HG03342 (cell line): ENCODE data around the gene CAV3.
"Not testable (repeated sequence)": the region's sequence is repeated elsewhere in the genome, so short reads cannot be mapped to it uniquely, and the experiment has no call there.

Source experiments
- ATAC-seq: cut with Tn5 transposase; IDR thresholded peaks from one replicate; pipeline ENCODE4 v1.9.1; 2021; ENCODE audit warnings: mild to moderate bottlenecking, moderate library complexity; ENCODE audit not compliant: unreplicated experiment

Gene CAV3

DNA sequence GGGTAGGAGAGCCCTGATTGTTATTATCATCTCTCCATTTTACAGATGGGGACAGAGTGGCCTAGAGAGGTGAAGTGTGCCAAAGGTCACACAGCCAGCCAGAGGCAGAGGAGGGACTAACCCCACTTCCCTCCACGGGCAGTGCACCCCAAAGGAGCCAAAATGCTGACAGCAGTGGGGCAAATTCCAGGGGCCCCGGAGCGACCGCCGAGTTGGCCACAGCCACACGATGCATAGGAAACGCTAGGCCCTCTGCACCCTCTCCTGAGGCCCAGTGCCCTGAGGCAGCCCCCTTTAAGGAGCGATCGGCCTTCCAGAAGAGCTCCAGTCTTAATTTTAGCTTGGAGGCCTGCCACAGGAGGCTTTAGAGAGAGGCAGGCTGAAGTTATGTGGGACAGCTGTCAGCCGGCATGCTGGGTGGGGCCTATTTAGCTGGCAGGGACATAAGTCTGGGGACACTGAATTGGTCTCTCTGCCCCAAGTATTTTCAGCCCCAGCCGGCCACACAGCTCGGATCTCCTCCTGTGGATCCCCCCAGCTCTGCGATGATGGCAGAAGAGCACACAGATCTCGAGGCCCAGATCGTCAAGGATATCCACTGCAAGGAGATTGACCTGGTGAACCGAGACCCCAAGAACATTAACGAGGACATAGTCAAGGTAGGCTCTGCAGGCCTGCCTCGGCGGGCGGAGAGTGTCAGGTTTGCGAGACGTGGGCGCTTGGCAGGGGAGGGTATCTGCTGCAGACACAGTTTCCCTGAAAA lies at the start of gene CAV3:
TSS of gene CAV3 (plus strand) at position 471 of the 763 bp plus-strand sequence. CDS start at position 546, 75 bp downstream.
- ATAC-seq, result no peak

DNA sequence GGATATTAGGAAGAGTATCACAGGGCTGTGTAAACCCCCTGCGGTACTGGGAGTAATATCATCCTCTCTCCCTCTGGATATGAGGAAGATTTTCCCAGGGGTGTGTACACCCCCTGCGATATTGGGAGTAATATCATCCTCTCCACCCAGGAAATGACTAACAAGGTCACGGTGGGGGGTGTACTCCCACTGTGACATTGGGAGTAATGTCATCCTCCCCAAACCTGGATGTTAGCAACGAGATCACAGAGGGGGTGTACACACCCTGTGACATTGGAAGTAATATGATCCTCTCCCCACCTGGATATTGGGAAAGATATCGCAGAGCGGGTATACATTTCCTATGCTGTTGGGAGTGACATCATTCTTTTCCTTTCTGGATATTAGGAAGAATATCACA lies 48.6 kb upstream of the CAV3 start:
- not testable (repeated sequence) for ATAC-seq

DNA sequence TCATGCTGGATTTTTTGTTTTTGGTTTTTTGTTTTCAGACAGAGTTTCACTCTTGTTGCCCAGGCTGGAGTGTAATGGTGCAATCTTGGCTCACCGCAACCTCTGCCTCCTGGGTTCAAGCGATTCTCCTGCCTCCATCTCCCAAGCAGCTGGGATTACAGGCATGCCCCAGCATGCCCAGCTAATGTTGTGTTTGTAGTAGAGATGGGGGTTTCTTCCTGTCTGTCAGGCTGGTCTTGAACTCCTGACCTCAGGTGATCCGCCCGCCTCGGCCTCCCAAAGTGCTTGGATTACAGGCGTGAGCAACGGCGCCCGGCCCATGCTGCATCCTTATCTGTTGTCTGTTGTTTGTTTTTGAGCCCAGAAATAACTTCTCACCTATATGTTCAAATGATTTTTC lies 42.3 kb upstream of the CAV3 start:
- ATAC-seq, result not testable (repeated sequence)

DNA sequence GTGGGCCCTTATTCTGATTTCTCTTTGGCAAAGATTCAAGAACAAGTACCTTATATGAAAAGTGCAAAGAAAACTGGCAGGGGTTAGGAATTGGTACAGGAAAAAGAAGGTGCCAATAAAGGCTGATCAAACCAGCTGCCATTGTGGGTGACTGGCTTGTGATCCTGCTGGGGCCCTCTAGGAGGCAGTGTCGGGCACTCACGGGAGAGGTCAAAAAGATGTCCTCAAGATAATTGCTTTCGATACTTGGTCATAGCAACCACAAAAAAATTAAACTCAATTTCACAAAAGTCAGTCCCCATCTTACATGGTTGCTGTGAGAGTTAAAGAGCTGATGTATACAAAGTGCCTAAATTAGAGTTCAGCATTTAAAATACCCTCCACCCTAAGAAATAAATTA lies 31.0 kb upstream of the CAV3 start:
- ATAC-seq, result peak; percentile 46

DNA sequence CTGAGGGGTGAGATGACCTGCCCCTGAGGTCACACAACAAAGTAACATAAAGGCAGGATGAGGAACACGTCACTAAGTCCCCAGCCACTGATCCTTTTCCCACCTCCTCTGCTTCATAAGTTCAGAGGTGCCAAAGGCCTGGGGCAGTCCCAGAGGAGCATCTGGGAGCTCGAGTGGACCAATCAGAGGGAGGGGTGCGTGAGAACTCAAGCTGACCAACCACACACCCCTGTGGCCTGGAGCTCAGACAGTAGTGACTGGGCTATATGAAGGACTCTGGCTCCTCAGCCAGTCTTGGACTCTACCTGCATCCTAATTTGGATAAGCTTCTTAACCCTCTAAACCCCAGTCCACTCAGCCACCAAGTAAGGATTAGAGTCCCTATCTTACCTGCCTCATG lies 28.0 kb upstream of the CAV3 start:
- no peak for ATAC-seq

DNA sequence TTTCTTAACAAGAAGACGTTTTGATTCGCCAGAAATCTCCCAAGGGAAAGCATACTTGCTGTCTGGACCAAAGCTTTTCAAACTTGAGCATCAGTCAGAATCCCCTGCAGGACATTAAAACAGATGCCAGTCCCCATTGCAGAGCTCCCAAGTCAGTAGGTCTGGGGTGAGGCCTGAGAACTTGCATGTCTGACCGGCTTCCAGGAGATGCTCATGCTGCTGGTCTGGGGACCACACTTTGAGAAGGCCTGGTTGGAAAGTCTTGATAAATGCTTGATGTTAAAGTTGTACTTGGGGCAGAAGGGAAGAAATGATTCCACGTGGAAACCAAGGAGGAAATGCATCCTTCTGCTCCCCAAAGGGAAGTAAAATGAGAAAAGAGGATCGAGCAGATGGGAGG lies 24.3 kb upstream of the CAV3 start:
- ATAC-seq, result no peak

DNA sequence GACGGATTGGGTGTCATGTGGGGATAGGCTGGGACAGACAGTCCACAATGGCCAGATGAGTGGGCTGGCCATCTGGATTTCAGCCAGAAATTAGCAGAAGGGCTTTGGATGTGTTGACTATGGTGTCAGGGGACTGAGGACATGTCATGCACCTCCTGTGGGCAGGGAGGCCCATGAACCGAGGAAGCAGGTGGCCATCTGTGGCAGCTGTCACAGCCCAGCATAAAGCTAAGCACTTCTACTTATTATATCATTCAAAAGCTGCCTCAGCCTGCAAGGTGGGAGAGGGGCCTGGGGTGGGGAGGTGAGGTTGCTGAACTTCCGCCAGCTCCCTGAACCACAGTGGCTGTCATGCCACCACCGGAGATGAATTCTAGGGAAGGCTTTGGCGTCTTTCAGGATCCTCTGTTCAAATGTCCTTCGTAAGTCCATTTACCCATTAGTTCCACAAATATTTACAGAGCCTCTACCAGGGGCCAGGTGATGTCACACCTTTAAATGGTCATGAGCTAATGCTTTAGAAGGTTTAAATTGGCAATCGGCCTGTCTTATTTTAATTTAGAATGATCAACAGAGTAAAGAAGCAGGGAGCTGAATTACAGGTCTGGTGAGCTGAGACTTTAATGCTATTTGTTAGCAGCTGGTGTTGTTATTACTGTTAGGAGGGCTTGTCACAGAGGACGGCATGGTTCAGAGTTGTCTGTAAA lies 23.6 kb upstream of the CAV3 start:
- no peak for ATAC-seq

DNA sequence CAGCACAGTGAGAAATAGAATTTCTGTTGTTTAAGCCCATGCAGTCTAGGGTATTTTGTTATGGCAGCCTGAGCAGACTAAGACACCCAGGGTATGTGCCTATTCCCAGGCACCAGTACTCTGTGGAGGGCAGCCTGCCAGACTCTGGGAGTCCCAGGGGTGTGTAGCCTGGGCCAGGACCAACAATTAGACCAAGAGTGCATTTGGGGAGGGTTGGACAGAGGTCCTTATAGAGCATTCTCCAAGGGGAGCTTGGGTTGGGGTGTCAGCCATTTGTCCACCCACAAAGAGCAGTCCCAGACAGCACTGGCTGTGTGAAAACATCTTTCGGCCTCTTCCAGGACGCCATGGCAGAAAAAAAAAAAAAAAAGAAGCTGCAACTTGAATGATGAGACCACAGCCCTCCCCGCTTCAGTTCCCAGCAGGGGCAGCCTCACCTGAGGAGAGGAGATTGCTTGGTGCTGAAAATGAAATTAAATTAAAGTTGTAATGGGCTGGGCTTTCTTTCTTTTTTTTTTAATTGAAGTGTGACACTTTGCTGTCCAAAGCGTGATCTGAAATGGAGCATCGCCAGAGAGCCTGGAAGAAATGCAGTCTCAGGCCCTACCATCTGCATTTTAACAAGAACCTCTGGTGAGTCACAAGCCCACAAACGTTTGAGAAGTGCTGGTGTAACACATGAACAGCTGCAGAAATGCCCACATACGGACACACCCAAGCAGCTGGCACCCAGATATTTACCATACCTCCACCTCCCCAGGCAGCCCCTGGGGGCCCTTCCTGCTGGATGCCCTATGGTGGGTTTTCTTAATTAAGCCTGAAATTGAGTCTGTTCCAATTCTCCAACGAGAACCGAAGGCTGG lies 21.3 kb upstream of the CAV3 start:
- ATAC-seq, result no peak

DNA sequence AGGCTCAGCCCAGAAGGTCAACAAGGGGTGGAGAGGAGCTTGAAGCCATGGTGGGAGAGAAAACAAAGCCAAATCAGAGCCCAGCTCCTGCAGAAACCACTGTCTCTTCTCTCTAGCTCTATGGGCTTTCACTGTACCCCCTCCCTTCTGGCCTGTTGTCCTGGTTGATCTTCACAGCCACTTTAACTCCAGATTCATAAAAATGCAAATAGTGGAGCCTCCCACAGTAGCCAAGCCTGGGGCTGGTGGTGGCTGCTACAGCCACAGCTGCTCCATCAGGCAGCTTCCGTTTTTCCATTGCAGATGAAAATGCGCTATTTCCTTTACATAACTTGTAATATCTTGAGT lies 20.7 kb upstream of the CAV3 start:
- no peak for ATAC-seq

DNA sequence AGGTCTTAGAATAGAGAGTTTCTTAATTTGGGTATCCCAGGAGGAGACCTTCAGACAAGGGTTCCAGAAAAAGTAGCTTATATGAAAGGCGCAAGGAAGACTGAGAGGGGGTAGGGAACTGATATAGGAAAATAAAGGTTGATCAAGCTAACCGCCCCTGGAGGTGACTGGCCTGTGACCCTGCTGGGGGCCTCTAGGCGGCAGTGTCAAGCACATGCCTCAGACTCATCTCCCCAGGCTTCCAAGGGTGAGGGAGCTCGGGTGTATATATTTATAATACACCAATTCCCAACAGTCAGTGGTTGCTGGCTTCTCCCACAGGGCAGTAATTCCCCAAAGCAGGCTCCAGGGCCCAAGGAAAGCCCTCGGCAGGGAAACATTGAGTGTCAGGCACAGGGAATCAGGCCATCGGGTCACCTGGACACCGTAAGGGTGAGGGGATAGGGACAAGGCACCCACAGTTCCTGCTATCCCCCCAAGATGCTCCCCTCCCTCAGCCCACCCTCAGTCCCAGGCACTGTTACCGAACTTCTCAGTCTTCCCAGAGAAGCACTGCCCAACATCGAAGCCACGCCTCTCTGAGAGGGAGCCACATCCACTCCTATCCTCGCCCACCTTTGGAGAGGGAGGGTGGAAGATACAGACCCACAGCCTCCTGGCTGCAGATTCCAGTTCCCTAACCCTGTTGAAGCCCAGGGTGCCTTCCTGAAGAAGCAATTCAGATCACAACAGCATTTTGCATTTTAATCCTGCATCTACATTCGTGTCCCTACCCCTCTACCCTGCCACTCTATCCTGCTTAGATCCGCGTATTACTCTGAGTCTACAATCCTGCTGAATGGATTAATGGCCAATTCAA lies 19.5 kb upstream of the CAV3 start:
- ATAC-seq, result no peak

DNA sequence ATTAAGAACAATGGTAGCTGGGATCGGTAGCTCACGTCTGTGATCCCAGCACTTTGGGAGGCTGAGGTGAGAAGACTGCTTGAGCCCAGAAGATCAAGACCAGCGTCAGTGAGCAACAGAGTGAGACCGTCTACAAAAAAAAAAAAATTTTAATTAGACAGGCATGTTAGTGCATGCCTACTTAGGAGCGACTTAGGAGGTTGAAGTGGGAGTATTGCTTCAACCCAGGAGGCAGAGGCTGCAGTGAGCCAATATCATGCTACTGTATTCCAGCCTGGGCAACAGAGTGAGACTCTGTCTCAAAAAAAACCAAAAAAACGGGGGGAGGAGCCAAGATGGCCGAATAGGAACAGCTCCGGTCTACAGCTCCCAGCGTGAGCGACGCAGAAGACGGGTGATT lies 17.8 kb upstream of the CAV3 start:
- not testable (repeated sequence) for ATAC-seq

DNA sequence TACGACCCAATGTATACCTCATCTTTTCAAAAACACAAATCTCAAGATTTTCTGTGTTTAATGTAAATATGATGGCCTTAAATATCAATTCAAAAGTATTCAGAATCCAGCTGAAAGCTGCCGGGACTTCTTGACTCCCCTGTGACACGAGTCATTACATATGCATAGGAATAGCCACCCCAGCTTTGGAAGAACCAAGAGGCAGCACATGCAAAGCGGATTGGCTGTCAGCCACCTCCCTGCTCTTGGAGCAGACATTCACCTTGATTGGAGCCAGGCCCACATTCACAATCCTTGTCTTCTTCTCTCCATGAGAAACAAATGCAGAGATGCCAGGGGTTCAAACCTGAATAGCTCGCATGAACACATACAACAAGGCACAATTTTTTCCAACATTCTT lies 10.8 kb upstream of the CAV3 start:
- ATAC-seq, result no peak

DNA sequence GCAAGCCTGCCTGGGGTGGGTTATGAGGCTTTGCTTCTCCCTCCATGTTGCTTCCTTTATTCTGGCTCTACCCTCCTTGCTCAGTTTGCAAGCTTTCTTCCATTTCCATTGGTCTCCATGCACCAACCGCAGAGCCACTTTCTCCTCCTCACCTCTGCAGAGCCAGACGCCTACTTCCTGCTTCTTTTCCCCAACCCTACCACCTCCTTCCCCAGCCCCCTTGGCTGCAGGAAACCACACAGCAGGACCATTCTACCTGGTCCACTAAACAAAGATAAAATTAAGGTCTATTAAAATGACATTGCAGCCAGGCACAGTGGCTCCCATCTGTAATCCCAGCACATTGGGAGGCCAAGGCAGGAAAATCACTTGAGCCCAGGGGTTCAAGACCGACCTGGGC lies 10.0 kb upstream of the CAV3 start:
- no peak for ATAC-seq

DNA sequence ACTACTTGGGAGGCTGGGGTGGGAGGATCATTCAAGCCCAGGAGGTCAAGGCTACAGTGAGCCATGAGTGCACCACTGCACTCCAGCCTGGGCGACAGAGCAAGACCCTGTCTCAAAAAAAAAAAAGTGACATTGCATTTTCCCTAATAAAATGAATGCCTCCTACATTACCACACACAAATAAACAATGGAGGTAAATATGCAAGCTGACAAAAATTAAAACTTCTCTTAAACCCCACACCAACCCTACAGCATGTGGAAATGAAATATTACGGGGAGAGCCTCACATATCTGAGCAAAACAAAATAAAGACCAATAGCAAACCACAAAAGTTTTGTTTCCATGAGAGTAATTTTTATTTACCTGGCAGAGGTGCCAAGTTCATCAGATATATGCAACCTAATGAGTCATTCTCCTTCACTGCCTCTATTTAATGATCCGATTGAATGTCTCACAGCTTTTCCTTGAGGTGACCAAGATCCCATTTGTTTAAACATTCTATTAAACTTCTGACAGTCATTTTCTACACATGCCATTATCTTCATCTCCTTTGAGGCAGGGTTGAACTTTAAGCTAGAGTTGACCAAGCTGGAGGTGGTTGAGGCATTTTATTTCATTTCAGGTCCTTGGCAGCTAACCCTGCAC lies 9.4 kb upstream of the CAV3 start:
- ATAC-seq, result no peak

DNA sequence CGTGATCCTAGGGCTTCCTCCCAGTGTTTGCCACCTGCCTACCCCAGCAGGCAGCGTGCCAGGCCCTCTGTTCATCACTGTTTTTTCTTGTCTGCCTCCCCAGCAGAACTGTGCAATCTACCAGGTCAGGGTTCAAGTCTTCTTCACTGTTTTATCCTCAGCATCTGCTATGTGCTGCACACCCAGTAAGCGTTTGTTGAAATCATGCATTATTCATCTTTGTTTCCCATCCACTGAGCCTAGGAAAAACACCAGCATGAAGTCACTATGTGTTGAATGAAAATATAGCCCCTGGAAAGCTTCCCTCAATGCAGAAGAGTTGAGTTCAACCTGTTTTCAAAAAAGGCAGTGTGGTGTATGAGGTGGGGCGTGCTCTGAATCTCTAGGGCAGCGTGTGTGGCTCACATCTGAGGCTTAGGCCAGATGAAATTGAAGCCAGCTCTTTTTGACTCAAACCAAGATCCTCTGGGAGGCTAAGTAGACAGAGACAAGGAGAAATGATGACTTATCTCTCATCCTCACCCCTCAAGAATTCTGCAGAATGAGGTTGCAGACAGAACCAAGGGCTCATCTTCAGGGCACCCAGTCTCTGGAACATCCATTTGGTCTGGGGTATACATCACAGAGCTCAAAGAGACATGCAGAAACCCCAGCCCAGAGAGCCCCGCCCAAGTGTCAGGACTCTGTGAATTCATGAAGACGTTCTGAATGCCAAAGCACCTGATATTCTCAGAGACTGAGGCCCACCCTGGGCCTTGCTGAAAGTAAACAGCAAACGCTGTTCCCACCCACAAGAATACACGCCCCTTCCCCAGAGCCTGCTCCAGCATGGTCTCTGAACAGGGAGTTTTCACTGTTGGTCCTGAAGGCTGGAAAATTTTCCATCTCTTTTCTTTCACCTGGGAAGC lies 5.7 kb upstream of the CAV3 start:
- ATAC-seq, result no peak

DNA sequence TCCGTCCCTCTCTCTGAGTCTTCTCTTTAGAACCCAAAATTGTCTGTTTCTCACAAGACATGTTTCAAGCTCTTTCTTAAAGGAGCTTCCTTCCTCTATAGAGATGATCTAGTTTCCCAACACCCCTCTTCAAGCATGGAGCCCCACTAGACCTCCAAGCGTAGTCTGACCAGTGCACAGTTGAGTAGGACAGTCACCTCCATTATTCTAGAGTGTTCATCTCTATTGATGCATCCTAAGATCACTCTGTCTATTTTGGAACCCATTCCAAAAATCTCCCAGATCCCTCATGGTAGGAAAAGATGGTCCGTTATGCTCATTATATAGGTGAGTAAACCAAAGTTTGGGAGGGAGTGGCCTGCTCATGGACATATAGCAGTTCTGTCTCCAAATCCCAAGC lies 4.1 kb upstream of the CAV3 start:
- ATAC-seq, result no peak

DNA sequence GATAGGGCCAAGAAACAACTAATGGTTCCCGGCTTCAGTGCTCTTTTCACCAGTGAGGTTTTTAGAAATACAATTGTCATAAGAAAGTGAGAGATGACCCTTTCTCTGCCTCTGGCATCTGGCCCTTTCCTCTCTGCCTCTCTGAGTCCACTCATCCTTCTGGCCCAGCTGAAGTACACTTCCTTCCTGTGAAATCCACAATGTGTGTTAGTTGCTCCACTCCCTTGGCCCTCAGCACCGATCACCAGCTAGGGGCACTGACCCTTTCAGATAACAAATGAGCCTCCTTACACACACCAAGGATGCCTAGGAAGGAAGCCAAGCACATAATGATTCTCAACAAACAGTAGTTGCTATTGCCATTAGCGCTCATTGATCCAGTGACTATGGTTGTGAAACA lies 2.9 kb upstream of the CAV3 start:
- no peak for ATAC-seq

DNA sequence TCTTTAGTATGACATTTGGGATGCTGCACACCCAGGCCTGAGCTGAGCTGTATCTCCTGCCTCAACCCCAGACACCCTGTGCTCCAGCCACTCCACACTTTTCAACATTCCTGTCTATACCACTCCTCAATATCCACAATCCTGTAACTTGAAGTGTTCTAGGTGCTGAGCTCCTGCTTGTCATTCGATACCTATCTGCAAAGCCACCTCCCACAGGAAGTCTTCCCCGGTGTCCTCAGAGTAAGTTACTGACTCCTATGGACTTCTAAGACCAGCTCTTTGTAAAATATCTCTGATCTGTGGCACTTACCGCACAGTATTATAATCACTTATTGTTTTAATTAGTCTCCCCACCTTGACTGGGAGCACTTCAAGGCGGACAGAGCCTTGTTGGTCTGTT lies 1.2 kb upstream of the CAV3 start:
- no peak for ATAC-seq

DNA sequence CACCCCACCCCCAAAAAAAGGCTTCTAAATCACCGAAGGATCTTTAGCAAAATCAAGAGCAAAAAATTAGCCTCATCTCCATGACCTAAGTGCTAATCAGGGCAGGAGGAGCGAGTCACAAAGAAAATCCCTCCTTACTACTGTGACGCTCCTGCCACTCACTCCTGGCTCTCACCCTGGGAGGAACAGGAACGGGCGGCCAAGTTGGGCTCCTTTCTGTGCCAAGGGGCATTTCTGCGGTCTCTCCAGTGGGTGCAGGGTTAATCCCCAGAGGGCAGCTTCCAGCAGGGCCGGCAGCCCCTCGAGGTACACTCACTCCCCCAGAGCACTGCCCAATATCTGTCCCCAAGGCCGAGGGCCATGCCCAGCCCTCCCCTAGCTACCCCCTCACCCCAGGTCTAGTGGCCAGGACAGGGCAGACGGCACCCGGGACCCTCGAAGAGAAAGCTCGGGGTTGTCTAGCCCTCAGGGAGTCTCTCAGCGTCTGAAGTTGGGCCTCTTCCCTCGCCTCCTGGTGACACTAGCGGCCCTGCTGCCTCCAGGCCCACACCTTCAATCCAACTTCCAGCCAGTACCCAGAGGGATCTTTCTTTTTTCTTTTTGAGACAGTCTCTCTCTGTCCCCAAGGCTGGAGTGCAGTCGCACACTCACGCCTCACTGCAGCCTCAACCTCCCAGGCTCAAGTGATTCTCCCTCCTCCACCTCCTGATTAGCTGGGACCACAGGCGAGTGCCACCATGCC lies 706 bp downstream of the CAV3 start:
- no peak for ATAC-seq
